GM21390 (cell line): Measurements from ENCODE around the gene UBE2D4.
"Not testable (repeated sequence)": the region's sequence is repeated elsewhere in the genome, so short reads cannot be mapped to it uniquely, and the experiment has no call there.

Source experiments
- ATAC-seq: cut with Tn5 transposase; IDR thresholded peaks from one replicate; pipeline ENCODE4 v1.9.1; 2021; ENCODE audit not compliant: unreplicated experiment

UBE2D4 gene

GRCh38 chr7:43925984-43926797 is at the start of gene UBE2D4:
TSS of gene UBE2D4 (plus strand) at chr7:43926436. CDS start at chr7:43926533, 97 bp downstream.
- ATAC-seq: peak; percentile 88

DNA sequence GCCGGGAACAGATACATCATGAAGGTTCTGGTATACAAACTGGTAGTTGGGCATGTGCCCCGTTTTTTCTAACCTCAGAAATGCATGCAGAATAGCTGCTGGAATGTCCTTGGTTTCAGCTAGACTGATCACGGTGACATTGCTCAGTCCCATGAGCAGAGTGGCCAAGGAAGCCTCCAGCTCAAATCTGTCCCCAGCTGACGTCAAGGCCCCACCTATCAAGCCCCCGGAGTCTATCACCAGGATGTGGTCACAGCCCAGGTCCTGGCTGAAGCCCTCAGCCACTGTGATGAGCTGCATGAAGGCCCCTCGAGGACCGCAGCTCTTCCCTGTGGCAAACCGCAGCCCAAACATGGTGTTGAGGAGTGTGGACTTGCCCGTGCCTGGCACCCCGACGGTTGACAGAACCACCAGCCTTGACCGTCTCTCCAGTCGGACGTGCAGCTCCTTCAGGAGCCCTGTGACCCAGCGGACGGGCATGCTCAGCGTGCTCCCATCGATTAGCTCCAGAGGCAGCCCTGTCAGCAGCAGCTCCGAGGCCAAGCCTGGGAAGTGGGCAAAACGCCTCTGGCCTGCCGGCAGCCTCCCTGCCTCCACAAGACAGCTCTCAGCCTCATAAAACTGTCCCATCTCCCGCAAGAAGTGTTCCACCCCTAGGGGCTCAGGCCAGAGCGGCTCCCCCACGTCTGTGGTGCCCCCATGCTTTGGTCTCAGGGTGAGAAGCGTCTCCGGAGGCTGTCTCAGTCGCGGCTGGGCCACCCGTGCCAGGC is 49.1 kb upstream of the UBE2D4 start:
- no peak for ATAC-seq

- ATAC-seq: no peak
Observed at GRCh38 chr7:43877968-43878864, 48.0 kb upstream of the UBE2D4 start.

DNA sequence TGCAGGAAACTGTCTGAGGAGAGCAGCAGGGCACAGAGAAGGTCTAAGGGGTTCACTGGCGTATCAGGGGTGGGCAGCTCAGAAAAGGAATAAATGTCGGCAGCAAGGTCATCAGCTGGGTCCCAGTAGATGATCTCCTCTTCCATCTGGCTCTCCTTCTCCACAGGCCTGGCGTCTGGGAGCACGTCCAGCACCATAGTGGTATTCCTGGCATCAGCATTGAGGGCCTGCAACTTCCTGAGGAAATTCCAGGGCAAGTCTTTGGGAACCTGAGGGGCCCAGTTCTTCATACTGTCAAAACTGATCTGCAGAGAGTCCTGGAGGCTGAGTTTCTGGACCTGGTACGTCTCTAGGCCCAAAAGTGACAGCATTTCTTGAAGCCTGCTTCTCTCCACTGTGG is 47.4 kb upstream of the UBE2D4 start:
- no peak for ATAC-seq

GRCh38 chr7:43879477-43879876 is 46.8 kb upstream of the UBE2D4 start:
- no peak for ATAC-seq

DNA sequence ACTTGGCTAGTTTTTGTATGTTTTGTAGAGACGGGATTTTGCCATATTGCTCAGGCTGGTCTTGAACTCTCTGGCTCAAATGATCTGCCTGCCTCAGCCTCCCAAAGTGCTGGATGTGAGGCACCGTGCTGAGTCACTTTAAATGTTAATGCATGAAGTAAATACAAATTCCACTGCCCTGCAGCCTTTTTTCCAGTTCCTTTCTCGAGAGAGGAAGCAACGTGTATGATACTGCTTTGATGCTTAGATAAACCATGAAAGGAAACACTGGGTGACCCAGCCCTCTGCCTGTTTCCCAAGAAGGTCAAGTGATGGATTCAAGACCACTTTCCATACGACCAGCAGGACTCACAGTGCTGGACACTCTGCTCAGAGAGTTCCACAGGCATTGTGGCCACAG is 45.6 kb upstream of the UBE2D4 start:
- ATAC-seq: no peak

GRCh38 chr7:43884209-43884608 is 42.0 kb upstream of the UBE2D4 start:
- no peak for ATAC-seq

DNA sequence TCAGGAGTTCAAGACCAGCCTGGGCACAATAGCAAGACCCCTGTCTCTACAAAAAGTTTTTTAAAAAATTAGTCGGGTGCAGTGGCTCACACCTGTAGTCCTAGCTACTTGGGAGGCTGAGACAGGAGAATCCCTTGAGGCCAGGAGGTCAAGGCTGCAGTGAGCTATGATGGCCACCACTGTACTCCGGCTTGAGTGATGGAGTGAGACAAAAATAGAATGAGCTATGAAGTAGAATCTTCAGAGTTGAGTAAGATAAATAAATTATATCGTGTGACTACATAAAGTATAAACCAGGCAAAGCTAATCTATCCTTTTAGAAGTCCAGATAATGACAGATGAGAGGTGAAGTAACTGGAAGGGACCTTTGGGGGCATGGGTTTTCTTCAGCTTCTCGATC is 41.6 kb upstream of the UBE2D4 start:
- ATAC-seq: no peak

GRCh38 chr7:43888993-43889945 is 37.0 kb upstream of the UBE2D4 start:
- no peak for ATAC-seq

GRCh38 chr7:43890468-43890867 is 35.8 kb upstream of the UBE2D4 start:
- ATAC-seq: no peak

DNA sequence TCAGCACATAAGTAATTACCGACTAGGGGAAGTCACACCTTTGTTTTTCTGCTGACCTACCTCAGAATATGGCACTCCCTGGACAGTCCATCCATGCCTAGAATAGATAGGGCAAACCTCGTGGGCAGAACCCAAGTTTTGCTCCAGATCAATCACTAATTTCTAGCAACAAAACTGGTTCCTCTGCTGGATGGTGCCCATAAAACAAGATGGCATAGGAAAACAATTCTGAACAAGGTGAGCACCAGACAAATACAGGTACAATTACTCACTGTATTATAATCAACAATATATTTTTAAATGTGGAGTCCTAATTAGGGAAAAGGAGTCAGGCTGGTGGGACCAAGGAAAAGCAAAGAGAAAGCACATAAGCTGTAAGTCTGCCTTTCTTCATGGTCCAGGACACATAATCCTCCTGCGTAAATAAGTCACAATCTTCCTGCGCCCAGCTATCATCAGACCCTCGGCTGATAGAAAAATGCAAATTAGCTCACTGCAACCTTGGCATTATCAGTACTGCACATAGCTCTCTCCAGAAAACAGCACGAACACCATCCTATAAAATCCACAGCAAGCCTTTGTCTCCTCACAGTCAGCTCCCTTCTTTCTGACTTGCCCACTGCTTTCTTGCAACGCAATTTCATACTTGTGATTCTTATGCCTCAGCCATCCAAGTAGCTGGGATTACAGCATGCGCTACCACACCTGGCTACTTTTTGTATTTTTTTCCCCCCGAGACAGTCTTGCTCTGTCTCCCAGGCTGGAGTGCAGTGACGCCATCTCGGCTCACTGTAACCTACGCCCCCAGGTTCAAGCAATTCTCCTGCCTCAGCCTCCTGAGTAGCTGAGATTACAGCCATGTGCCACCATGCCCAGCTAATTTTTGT is 34.9 kb upstream of the UBE2D4 start:
- ATAC-seq: no peak

GRCh38 chr7:43895847-43896415 is 30.3 kb upstream of the UBE2D4 start:
- ATAC-seq: no peak

DNA sequence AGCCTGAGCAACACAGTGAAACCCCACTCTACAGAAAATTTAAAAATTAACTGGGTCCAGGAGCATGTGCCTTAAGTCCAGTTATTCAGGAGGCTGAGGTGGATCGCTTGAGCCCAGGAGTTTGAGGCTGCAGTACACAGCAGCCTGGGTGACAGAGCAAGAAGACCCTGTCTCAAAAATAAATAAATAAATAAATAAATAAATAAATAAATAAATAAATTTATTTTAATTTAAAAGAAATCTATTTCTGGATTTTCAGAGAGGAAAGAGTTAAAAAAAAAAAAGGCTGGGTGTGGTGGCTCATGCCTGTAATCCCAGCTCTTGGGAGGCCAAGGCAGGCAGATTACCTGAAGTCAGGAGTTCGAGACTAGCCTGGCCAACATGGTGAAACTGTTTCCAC is 27.7 kb upstream of the UBE2D4 start:
- not testable (repeated sequence) for ATAC-seq

DNA sequence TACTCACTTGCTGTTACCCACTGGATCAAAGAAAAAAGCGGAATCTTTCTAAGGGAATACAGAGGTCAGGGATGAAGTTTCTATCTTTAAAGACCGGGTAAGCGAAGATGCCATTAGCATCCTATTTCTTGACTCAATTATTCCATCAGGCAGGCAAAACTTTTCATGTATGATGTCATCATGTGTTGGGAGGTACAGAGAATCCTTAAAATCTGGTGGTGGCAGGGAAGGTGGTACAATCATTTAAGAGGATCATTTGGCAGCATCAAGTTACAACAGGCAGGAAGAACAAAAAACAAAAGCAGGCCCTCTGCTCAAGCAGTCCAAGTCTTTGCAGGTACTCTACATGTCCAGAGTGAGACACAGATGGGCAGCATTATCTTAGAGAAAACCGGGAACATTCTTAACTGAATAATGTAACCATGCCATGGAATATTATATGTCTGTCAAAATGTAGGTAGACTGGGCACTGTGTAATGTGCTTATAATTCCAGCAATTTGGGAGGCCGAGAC is 23.6 kb upstream of the UBE2D4 start:
- no peak for ATAC-seq

- no peak for ATAC-seq
Observed at GRCh38 chr7:43904533-43905208, 21.6 kb upstream of the UBE2D4 start.

- no peak for ATAC-seq
Observed at GRCh38 chr7:43905209-43905946, 20.9 kb upstream of the UBE2D4 start.

- ATAC-seq: peak; percentile 45
Observed at GRCh38 chr7:43905956-43906330, 20.3 kb upstream of the UBE2D4 start.
